Cardiac fibroblast (primary cell): ENCODE data around the gene ABLIM1.

ENCODE experiments used
- DNase-seq, 2 donors: peaks; one replicate each; pipeline versions ENCODE4 v3.0.0 to v3.0.0-alpha.2; 2010; ENCODE audit warnings: low read depth in 2 of 2
- H3K4me3 ChIP-seq, 2 donors: replicated peaks in 1 of 2; 1 replicate in 1 of 2; 2 replicates in 1 of 2; pipeline ENCODE4 v1.5.1; 2011; ENCODE audit warnings: low read depth in 2 of 2, low read length in 2 of 2, mild to moderate bottlenecking in 2 of 2, moderate library complexity in 1 of 2
- TF ChIP-seq, protein P1 (sequence below): IDR thresholded peaks from one replicate; pipeline ENCODE4 v1.5.1; 2011; ENCODE audit warnings: low read depth, mild to moderate bottlenecking, low read length, inconsistent platforms

ABLIM1 gene

DNA sequence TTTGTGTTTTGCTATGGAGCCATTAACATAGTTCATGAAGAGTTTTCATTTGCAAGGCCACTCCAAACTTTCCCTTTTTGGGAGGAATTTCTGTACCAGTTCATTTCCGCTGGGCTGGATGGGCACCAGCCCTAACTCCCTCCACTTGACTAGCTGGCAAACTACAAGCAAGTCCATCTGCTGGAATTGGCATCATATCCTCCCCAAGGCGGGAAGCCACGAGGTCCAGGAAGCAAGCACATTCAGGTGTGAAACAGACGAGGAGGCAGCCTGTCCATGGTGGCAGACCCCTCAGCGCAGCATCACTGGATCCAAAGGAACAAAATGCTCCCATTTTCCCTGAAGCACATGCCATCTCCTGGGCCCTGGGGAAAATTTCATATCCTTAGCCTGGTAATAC is 125.8 kb downstream of the ABLIM1 start:
- H3K4me3 ChIP-seq, result no peak overlapping the region
- DNase-seq, result no peak
- TF ChIP-seq, protein P1, sequence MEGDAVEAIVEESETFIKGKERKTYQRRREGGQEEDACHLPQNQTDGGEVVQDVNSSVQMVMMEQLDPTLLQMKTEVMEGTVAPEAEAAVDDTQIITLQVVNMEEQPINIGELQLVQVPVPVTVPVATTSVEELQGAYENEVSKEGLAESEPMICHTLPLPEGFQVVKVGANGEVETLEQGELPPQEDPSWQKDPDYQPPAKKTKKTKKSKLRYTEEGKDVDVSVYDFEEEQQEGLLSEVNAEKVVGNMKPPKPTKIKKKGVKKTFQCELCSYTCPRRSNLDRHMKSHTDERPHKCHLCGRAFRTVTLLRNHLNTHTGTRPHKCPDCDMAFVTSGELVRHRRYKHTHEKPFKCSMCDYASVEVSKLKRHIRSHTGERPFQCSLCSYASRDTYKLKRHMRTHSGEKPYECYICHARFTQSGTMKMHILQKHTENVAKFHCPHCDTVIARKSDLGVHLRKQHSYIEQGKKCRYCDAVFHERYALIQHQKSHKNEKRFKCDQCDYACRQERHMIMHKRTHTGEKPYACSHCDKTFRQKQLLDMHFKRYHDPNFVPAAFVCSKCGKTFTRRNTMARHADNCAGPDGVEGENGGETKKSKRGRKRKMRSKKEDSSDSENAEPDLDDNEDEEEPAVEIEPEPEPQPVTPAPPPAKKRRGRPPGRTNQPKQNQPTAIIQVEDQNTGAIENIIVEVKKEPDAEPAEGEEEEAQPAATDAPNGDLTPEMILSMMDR, result no peak

DNA sequence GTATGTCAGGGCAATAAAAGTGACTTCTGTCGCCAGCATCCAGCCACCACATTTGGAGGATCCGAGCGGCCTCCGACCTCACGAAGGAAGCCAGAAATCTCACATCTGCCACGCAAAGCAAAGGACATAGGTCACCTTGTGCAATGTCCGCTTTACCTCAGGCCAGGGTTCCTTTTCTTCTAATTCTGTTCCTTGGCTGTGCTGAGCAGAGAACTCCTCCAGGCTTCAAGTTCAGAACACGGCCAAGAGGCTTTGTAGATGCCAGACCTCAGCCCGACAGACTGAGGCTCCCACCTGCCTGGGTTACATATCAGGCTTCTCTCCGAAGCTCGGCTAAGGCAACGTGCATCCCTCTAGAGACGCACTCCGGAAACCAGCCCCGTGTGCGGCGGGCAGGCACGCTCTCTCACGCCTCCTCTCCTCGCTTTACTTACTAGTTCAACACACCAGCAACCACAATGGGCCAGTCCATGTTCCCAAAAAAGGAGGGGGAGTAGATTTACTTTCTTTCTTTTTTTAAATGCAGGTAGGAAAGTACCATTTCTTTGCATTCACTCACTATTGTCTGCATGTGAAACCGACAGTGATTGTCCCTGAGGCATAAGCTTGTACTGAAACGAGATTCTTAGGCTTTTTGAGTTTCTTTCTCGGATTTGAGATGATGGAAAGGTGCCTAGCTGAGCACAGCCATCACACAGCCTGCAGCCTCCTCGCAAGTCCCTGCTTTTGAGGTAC is 131.4 kb downstream of the ABLIM1 start:
- peak overlapping the region; percentile 16 to 26 for H3K4me3 ChIP-seq
- peak; percentile 63 to 84 for DNase-seq
- TF ChIP-seq, protein P1, result no peak

DNA sequence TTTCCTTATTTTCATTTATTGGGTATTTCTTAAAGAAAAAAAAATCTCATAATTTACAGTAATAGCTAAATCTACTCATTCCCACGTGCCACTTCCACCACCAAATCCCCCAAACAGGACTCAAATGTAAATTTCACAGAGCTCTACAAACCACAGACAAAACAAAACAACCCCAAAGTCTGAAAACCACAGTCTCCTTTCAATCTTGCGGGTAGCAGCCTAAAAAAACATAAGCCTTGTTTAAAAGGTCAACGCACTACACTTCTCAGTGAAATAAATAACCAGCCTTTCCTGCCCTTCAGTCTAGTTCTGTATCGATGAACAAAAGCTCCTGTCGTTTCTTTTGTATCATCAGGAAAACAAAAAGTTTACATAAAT is 132.0 kb downstream of the ABLIM1 start:
- TF ChIP-seq, protein P1, result no peak
- DNase-seq, result no peak
- peak overlapping the region in 1 of 2 donors; percentile 26 for H3K4me3 ChIP-seq

- no peak overlapping the region for H3K4me3 ChIP-seq
- TF ChIP-seq, protein P1, result no peak
- peak in 1 of 2 donors; percentile 29 for DNase-seq
Measured at GRCh38 chr10:114525368-114525949, 132.6 kb downstream of the ABLIM1 start.

GRCh38 chr10:114523876-114524275 is 134.2 kb downstream of the ABLIM1 start:
- H3K4me3 ChIP-seq, result no peak overlapping the region
- TF ChIP-seq, protein P1, result no peak
- DNase-seq, result no peak

DNA sequence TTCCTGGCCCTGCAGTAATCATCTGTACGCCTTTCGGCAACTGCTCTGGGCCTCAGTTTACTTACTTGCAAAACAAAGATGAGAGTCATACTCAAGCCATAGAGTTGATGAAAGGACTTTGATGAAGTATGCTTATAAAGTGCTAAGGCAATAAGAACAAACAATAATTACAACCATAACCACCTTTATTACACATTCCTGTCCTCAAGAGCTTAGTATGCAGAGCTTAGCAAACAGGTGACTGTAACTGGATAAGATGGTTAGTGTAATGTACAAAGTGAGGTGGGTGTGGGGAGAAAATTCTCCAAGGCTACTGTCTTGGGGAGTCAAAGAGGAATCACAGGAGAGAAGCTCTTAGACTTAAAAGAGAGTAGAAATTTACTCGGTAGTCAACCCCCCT is 136.8 kb downstream of the ABLIM1 start:
- TF ChIP-seq, protein P1, result no peak
- no peak for DNase-seq
- no peak overlapping the region for H3K4me3 ChIP-seq
